GM12874 (cell line): ENCODE data around the gene CAPN15.

Experiments
- TF ChIP-seq, protein P1 (sequence below): IDR thresholded peaks from 2 replicates; pipeline ENCODE4 v1.5.1; 2011; ENCODE audit warnings: low read depth, mild to moderate bottlenecking, control low read depth, low read length, moderate library complexity; ENCODE audit not compliant: insufficient read depth

Gene CAPN15

DNA sequence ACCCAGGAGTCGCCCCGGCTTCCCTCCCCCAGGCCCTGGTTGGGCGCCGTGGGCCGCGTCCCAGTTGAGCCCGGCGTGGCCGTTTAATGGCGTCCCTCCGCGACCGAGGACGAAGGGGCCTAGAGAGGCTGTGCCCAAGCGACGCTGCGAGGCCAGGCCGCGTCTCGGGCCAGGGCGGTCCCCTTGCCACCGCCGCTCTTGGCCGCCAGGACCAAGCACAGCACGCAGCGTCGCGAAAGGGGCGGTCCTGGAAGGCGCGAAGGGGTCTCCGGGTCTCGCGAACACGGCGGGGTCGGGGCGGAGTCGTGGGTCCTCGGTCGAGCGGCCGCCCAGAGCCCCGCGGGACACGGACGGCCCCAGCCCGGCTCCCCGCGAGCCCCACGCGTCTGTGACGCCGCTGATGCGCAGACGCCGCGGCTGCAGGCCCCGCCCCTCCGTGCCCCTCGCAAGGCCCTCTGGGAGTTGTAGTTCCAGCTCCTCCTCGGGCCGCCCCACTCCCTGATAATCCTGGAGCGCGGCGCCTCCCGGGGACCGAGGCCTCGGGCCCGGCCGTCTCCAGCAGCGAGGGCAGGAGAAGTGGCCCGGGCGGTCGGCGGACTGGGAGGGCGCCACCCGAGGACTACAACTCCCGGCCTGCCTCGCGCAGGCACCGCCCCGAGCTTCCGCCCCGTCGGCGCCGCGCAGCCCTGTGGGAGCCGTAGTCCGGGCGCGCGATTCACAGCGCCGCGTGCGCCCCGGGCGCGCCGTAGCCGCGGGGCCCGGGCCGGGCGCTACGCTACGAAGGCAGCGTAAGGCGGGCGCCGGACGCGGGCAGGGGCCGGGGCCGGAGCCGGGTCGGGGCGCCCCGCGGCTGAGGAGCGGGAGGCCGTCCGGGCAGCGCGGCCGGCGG is at the start of gene CAPN15:
CAPN15 (plus strand) TSS at position 698 of the 889 bp plus-strand sequence. CDS start 19,127 bp downstream, outside the sequence.
- TF ChIP-seq, protein P1, sequence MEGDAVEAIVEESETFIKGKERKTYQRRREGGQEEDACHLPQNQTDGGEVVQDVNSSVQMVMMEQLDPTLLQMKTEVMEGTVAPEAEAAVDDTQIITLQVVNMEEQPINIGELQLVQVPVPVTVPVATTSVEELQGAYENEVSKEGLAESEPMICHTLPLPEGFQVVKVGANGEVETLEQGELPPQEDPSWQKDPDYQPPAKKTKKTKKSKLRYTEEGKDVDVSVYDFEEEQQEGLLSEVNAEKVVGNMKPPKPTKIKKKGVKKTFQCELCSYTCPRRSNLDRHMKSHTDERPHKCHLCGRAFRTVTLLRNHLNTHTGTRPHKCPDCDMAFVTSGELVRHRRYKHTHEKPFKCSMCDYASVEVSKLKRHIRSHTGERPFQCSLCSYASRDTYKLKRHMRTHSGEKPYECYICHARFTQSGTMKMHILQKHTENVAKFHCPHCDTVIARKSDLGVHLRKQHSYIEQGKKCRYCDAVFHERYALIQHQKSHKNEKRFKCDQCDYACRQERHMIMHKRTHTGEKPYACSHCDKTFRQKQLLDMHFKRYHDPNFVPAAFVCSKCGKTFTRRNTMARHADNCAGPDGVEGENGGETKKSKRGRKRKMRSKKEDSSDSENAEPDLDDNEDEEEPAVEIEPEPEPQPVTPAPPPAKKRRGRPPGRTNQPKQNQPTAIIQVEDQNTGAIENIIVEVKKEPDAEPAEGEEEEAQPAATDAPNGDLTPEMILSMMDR: no peak

- TF ChIP-seq, protein P1: no peak
These were observed 44.9 kb upstream of the CAPN15 start for GRCh38 chr16:482468-483185.

DNA sequence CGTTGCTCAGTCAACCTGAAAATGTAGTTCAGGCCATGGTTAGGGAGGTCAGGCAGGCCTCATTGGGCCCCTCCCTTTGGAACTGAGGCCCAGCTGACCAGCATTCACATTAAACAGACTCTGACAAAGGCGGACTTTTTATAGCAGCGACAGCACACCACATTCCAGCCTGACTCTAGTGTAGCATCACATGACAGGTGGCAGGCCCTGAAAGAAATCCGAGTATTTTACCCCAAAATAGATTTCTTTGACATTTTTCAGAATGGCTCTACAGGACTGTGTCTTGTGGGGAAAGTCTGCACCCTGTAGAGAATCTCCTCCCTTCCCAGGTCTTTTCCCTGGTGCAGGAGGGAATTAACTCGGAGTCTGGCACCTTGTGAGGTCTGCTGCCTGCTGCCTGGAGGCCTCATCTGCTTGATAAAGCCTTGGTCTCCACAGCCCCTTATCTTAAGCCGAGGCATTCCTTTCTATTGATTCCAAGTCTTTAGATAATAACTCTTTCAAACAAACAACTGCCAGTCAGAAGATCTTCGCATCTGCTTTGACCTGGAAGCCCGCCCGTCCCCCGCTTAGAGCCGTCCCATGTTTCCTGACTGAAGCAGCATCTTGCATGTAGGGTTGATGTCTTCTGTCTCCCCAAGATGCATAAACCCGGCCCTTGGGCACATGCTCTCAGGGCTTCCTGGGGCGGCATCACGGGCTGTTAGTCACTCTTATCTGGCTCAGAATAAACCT is 44.0 kb upstream of the CAPN15 start:
- TF ChIP-seq, protein P1: no peak

DNA sequence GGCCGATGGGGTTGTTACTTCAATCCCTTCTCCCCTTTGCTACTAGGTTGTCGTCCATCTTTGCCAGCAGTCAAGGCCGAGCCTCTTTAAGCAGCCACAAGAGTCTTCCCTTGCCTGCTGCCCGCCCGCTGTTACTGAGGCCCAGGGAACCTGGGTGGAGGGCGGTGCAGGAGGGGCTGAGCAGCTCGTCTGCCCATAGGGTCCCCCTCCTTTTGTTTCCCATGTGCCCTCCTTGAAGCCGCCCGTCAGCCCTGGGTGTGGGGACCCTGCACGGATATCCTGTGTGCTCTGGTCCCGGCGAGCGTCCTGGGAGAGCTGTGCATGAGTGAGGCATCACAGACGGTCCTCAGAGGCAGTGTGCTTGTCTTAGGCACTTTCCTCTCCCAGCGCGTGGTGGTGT is 37.9 kb upstream of the CAPN15 start:
- TF ChIP-seq, protein P1: no peak

DNA sequence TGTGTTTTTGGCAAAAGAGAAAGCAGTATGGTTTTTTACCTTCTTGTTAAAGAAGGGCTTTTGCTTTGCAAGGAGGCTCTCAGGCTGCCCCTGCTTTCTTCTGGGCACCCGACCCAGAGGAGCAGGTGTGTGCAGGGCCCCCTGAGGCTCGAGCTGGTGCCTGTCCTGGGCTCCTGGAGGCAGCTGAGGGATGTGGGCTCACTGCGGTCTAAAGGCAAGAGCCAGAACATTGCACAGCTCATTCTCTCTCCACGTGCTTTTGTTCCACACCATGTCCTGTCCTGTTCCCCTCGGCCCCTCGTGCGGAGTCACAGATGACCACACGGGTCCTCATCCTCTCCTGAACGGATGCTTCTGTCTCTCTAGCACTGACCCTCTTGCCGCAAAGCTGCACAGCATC is 36.7 kb upstream of the CAPN15 start:
- TF ChIP-seq, protein P1: no peak

DNA sequence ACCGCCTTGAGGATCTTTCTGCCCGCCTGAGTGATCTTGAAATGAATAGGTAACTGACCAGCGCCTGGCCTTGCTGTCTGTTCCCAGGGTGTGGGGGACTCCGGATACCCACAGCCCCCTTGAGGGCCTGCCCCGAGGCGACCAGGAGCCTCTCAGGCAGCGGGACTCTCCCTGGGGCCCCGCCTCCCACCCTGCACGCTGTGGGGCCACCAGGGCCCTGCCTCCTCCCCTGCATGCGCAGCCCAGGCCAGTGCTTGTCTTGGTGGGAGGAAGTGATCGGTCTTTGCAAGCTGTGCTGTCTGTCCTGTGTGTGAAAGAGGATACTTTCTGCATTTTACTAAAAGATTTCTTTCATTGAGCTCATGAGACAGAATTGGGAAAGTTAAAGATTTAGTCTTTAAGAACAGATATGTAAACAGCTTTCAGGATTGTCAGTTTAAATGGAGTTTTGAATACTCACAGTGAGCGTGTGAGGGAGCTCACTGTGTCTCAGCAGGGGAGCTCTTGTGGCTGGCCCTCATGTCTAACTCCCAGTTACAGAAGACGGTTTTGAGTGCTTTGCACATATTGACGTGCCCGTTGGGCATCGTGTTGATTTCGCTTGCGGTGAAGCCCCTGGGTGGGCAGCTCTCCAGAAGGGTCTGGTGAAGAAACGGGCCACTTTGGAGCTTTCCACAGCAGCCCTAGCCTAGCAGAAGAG is 36.1 kb upstream of the CAPN15 start:
- TF ChIP-seq, protein P1: no peak
